Mucosa of descending colon (tissue), 3 donors: Measurements from ENCODE around the gene RABGEF1. TPM values are rescaled to one million over a fixed set of nuclear protein-coding genes. Genes with fewer than 3 reads are reported as not detected.
"Not testable (repeated sequence)": the region's sequence is repeated elsewhere in the genome, so short reads cannot be mapped to it uniquely, and the experiment has no call there.

Source experiments
- ATAC-seq: fragments of 200-7000 bp; cut with Tn5 transposase; one replicate; pipeline ENCODE4 v1.9.1; 2020; ENCODE audit warnings: mild to moderate bottlenecking, moderate library complexity
- DNase-seq, 3 donors: peaks; one replicate each; pipeline ENCODE4 v3.0.0-alpha.2; 2020
- H3K36me3 ChIP-seq: fragments of 200-600 bp; one replicate; pipeline ENCODE4 v1.8.0; 2021; ENCODE audit warnings: low read depth, mild to moderate bottlenecking
- H3K4me1 ChIP-seq: fragments of 200-600 bp; one replicate; pipeline ENCODE4 v1.8.0; 2021; ENCODE audit warnings: low read depth, mild to moderate bottlenecking
- H3K4me3 ChIP-seq: fragments of 200-600 bp; one replicate; pipeline ENCODE4 v1.8.0; 2021; ENCODE audit warnings: mild to moderate bottlenecking
- H3K9me3 ChIP-seq: fragments of 200-600 bp; one replicate; pipeline ENCODE4 v1.8.0; 2021; ENCODE audit warnings: mild to moderate bottlenecking
- CTCF ChIP-seq: fragments of 200-600 bp; IDR thresholded peaks from one replicate; pipeline ENCODE4 v1.8.0; 2022; ENCODE audit warnings: antibody characterized with exemption, mild to moderate bottlenecking
- intact Hi-C, 2 donors: fragments of 100-400 bp; cut with DNase I in 1 of 2; cut with micrococcal nuclease in 1 of 2; formaldehyde crosslinking; loops; one replicate each; pipeline versions ENCODE4 v1.11.0 to v1.11.1; 2022; cut with DNase I, micrococcal nuclease
- total RNA-seq, 3 donors: library from RNA; stranded (reverse); fragmentation: NEBNext Ultra II Directional in 2 of 3; extraction: Animal tissue kit (Norgen Biotek cat#: 25700) in 2 of 3; gene quantifications; one replicate each; pipeline versions ENCODE4 v1.2.1 to v1.2.4, GENCODE V29; 2021 to 2023
- donor health status: DM: no; HTN: no; CAD: no; lungs with moderate emphysema.
- donor health status: DM: no; HTN: no; CAD: no.
- donor health status: DM: no; HTN: yes; CAD: no.

Gene RABGEF1
- total RNA-seq, 3 donors from 2014 or later = 25.0 to 31.7 (median 26.9) TPM

GRCh38 chr7:66790196-66790595, 49.7 kb downstream of the RABGEF1 start:
- intact Hi-C loops = no loop called here
- DNase-seq (no peak), ATAC-seq (no peak)
- H3K4me1 ChIP-seq = no peaks in the 10 kb centered on the region
- H3K9me3 ChIP-seq = no peaks in the 10 kb centered on the region
- no peaks in the 10 kb centered on the region for H3K36me3 ChIP-seq
- H3K4me3 ChIP-seq = no peak overlapping the region
- no peak for TF ChIP-seq CTCF

GRCh38 chr7:66790725-66791124, 50.2 kb downstream of the RABGEF1 start:
- H3K9me3 ChIP-seq = no peaks in the 10 kb centered on the region
- no peaks in the 10 kb centered on the region for H3K4me1 ChIP-seq
- H3K36me3 ChIP-seq = no peaks in the 10 kb centered on the region
- no peak for ATAC-seq
- no peak overlapping the region for H3K4me3 ChIP-seq
- TF ChIP-seq CTCF = no peak
- intact Hi-C loops = no loop called here
- DNase-seq = no peak

DNA sequence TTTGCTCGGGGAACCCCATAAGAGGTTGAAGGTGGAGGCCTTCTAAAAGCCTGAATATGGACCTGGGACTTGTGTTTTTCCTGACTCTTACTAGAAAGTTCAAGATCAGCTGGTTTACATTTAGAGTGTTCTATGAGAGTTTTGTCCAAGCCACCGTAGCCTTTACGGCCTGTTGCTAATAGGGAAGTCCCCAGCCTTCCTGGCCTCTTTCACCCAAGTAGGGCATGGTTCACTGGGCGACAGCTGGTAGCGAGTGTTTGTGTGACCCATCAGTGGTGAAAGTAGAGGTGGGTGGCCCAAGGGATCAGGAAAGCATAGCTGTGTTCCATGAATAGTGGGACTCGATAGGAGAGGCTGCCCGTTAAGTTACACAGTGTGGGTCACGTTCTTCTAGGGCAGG, 60.1 kb downstream of the RABGEF1 start:
- no peak overlapping the region for H3K4me3 ChIP-seq
- DNase-seq = no peak
- intact Hi-C loops = no loop called here
- ATAC-seq = no peak
- peaks cover 4% of the 10 kb centered on the region for H3K36me3 ChIP-seq
- TF ChIP-seq CTCF = no peak
- no peaks in the 10 kb centered on the region for H3K4me1 ChIP-seq
- H3K9me3 ChIP-seq = no peaks in the 10 kb centered on the region

GRCh38 chr7:66804001-66804400, 63.5 kb downstream of the RABGEF1 start:
- Histone ChIP-seq H3K4me3 (no peak overlapping the region), H3K36me3 (peaks cover 10% of the 10 kb centered on the region), H3K9me3 (no peaks in the 10 kb centered on the region), H3K4me1 (no peaks in the 10 kb centered on the region)
- intact Hi-C loops = no loop called here
- ATAC-seq = no peak
- no peak for DNase-seq
- TF ChIP-seq CTCF = no peak

GRCh38 chr7:66807736-66808135, 67.2 kb downstream of the RABGEF1 start:
- TF ChIP-seq CTCF = no peak
- Histone ChIP-seq H3K4me1 (no peaks in the 10 kb centered on the region), H3K9me3 (no peaks in the 10 kb centered on the region), H3K36me3 (peaks cover 10% of the 10 kb centered on the region), H3K4me3 (no peak overlapping the region)
- DNase-seq (no peak), ATAC-seq (no peak)
- intact Hi-C loops = no loop called here

- H3K4me1 ChIP-seq = no peaks in the 10 kb centered on the region
These were observed 70.2 kb downstream of the RABGEF1 start for GRCh38 chr7:66810716-66811115.

DNA sequence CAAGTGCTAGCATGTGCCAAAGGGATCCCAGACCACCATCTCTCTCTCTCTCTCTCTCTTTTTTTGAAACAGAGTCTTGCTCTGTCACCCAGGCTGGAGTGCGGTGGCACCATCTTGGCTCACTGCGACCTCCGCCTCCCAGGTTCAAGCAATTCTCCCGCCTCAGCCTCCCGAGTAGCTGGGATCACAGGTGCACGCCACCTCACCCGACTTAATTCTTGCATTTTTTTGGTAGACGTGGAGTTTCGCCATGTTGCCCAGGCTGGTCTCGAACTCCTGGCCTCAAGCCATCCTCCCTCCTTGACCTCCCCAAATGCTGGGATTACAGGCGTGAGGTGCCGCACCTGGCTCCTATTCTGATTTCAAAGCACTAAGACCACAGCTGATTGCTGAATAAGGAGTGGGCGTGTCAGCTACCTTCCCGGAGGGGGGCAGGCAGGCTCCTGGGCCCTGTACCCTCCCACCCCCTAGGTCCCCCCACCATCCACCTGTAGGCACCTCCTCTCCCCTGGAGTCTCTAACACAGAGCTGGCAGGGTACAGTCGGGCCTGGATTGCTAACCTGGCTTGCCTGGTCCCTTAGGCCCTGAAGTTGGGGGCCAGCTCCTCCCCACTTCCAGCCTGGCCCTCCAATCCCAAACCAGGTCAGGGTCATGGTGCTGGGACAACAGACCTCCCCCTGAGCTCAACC, 74.8 kb downstream of the RABGEF1 start:
- not testable (repeated sequence) for H3K9me3 ChIP-seq, ATAC-seq

More at GRCh38 chr7:66810716-66811115, 70.2 kb downstream of the RABGEF1 start:
- Histone ChIP-seq H3K4me3 (no peak overlapping the region), H3K36me3 (peaks cover 5% of the 10 kb centered on the region), H3K9me3 (no peaks in the 10 kb centered on the region)
- intact Hi-C loops = no loop called here
- ATAC-seq (no peak), DNase-seq (no peak)
- no peak for TF ChIP-seq CTCF

More for the DNA sequence above, 74.8 kb downstream of the RABGEF1 start:
- intact Hi-C loops, H3K36me3 ChIP-seq, H3K4me1 ChIP-seq, H3K4me3 ChIP-seq, DNase-seq: not testable (repeated sequence)
